AG04449 (cell line): ENCODE results near the gene TMEM222.

Experiments
- CTCF ChIA-PET: fragments of 350-600 bp; formaldehyde crosslinking; extraction: SDS; loops from one replicate; lab custom pipeline; 2021; ENCODE audit warnings: antibody characterized with exemption; lab: Yijun Ruan, JAX
- POLR2A ChIA-PET: fragments of 400-600, 350-600 bp; formaldehyde crosslinking; extraction: SDS; loops from one replicate; lab custom pipeline; 2020; ENCODE audit warnings: antibody characterized with exemption, inconsistent platforms; lab: Yijun Ruan, JAX
- DNase-seq: peaks from one replicate; pipeline ENCODE4 v3.0.0-alpha.2; 2010; ENCODE audit warnings: low read depth, low spot score
- H3K4me3 ChIP-seq: 2 replicates; pipeline ENCODE4 v1.5.1; 2011; ENCODE audit warnings: low read depth, mild to moderate bottlenecking, control low read depth, low read length
- TF ChIP-seq, protein P1 (sequence below): IDR thresholded peaks from one replicate; pipeline ENCODE4 v1.5.1; 2011; ENCODE audit warnings: mild to moderate bottlenecking, moderate library complexity, low read length, control low read depth, inconsistent platforms; ENCODE audit not compliant: insufficient read depth; ENCODE audit errors: missing control alignments

The TMEM222 gene

GRCh38 chr1:27307874-27308598, 13.9 kb upstream of the TMEM222 start:
- H3K4me3 ChIP-seq, result no peak overlapping the region
- TF ChIP-seq, protein P1, sequence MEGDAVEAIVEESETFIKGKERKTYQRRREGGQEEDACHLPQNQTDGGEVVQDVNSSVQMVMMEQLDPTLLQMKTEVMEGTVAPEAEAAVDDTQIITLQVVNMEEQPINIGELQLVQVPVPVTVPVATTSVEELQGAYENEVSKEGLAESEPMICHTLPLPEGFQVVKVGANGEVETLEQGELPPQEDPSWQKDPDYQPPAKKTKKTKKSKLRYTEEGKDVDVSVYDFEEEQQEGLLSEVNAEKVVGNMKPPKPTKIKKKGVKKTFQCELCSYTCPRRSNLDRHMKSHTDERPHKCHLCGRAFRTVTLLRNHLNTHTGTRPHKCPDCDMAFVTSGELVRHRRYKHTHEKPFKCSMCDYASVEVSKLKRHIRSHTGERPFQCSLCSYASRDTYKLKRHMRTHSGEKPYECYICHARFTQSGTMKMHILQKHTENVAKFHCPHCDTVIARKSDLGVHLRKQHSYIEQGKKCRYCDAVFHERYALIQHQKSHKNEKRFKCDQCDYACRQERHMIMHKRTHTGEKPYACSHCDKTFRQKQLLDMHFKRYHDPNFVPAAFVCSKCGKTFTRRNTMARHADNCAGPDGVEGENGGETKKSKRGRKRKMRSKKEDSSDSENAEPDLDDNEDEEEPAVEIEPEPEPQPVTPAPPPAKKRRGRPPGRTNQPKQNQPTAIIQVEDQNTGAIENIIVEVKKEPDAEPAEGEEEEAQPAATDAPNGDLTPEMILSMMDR, result no peak
- POLR2A ChIA-PET, result no interaction called here
- CTCF ChIA-PET, result interaction anchor here (1.3 to 18.6 kb wide), 11 partner anchors 9 to 299 kb away, joined by 3 to 671 read pairs (median 9); no protein-coding TSS in a partner anchor
- no peak for DNase-seq

DNA sequence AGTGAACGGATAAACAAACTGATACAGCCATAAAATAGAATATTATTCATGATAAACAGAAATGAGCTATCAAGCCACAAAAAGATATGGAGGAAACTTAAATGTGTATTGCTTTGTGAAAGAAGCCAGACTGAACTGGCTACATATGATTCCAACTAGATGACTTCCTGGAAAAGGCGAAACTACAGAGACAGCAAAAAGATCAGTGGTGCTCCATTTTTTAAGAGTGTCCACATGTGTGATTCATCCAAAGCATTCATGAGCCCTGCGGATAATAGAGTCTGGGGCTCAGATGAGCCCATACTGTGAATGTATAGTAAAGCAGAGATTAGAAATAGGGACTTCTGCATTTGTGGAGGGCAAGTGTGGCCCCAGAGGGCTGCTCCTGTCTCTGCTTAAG, 7.8 kb upstream of the TMEM222 start:
- TF ChIP-seq, protein P1, result no peak
- no peak overlapping the region for H3K4me3 ChIP-seq
- CTCF ChIA-PET, result interaction anchor here (0.6 to 15.9 kb wide), 9 partner anchors 15 to 216 kb away, joined by 3 to 257 read pairs (median 7); partner anchors contain the start of gene MAP3K6
- DNase-seq, result no peak
- POLR2A ChIA-PET, result no interaction called here

DNA sequence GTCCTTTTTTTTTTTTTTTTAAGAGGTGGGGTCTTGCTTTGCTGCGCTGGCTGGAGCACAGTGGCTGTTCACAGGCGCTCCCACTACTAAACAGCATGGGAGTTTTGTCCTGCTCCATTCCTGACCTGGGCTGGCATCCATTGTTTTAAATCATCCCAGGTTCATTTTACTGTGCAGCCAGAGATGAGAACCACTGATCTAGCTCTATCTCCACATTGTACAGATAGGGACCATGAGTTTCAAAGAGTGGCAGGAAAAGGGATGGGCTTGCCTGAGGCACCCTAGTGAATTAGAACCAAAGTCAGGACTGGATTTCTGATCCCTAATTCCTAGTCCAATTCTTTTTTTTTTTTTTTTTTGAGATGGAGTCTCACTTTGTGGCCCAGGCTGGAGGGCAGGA, 7.2 kb upstream of the TMEM222 start:
- TF ChIP-seq, protein P1, result no peak
- H3K4me3 ChIP-seq, result no peak overlapping the region
- no peak for DNase-seq
- ChIA-PET POLR2A (no interaction called here), CTCF (interaction anchor here (0.6 to 15.9 kb wide), 6 partner anchors 16 to 81 kb away, joined by 3 to 257 read pairs (median 9); partner anchors contain the start of gene MAP3K6)

GRCh38 chr1:27316860-27317259, 5.1 kb upstream of the TMEM222 start:
- no peak for DNase-seq
- POLR2A ChIA-PET, result no interaction called here

DNA sequence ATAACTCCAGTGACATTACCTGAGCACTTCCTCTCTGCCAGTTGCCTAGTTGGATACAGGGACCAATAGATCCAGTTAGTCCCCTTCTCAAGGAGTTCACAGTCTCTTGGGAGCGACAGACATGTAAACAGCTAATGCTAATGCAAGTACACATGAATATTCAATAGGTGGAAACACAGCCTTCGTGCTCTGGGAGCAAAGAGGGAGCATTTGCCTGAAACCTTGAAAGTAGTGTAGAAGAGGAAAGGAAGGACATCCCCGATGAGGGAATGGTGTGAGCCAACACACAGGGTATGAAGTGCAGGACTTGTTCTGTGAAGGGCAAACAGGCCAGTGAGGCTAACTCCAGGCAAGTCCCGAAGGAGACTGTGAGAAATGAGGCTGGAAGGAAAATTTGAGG, 3.8 kb upstream of the TMEM222 start:
- no peak for DNase-seq
- POLR2A ChIA-PET, result no interaction called here
- no peak overlapping the region for H3K4me3 ChIP-seq
- TF ChIP-seq, protein P1, result no peak
- CTCF ChIA-PET, result interaction anchor here (0.8 to 15.9 kb wide), 12 partner anchors 8 to 290 kb away, joined by 3 to 257 read pairs (median 7); partner anchors contain the start of gene MAP3K6

More at GRCh38 chr1:27316860-27317259, 5.1 kb upstream of the TMEM222 start:
- CTCF ChIA-PET, result interaction anchor here (0.6 to 15.9 kb wide), 8 partner anchors 9 to 80 kb away, joined by 3 to 257 read pairs (median 9); no protein-coding TSS in a partner anchor
- H3K4me3 ChIP-seq, result no peak overlapping the region
- TF ChIP-seq, protein P1, result no peak

DNA sequence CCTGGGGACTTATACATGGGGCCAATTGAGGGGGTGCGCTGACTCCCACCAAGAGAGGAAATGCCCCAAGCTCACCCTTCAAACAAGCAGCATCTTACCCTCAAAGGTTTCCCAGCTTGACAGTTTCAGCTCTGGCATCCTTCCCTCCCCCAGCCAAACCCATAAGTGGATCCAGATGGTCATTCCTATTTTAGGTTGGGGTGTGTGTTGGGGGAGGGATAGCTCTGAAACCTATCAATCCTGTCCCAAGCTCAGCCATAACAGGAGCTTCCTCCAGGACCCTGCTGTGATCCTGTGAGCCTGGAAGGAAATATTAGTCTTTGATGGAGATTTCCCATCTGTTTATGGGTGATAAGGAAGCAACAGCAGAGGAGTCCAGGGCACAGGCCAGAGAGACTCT, 3.4 kb upstream of the TMEM222 start:
- no peak for DNase-seq
- POLR2A ChIA-PET, result no interaction called here
- H3K4me3 ChIP-seq, result no peak overlapping the region
- CTCF ChIA-PET, result interaction anchor here (0.8 to 15.9 kb wide), 11 partner anchors 9 to 289 kb away, joined by 3 to 257 read pairs (median 7); partner anchors contain the start of gene MAP3K6
- TF ChIP-seq, protein P1, result no peak
